ENCODE data around the gene ZMYND8. TPM values are rescaled to one million over a fixed set of nuclear protein-coding genes. Genes with fewer than 3 reads are reported as not detected.

Gene ZMYND8
- total RNA-seq, 1 donor from 2014 or later: 57.6 TPM

DNA sequence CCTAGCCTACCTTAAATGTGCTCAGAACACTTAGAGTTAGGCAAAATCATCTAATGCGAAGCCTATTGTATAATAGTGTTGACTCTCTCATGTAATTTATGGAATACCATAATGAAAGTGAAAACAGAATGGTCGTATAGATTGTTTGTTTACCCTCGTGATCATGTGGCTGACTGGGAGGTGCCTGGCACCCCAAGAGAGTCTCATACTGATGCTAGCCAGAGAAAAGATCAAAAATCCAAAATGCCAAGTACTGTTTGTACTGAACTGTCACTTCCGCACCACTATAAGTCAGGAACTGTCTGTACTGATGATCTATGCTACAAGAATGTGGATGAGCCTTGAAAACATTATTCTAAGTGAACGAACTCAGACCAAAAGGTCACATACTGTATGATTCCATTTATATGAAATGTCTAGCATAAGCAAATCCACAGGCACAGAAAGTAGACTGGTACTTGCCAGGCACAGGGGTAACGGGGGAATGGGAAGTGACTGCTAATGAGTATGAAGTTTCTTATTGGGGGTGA is 22.4 kb downstream of the ZMYND8 start:
- DNase-seq (peak; percentile 42), ATAC-seq (peak; percentile 84)
- Histone ChIP-seq H3K4me1 (peaks cover 64% of the 10 kb centered on the region), H3K36me3 (peaks cover 29% of the 10 kb centered on the region), H3K27me3 (ENCODE audit: low read depth) (no peaks in the 10 kb centered on the region), H3K4me3 (peak overlapping the region; percentile 30), H3K27ac (peak overlapping the region; percentile 71), H3K9me3 (no peaks in the 10 kb centered on the region)
- intact Hi-C loops (cut with DNase I): no loop called here
- TF ChIP-seq, protein P1, sequence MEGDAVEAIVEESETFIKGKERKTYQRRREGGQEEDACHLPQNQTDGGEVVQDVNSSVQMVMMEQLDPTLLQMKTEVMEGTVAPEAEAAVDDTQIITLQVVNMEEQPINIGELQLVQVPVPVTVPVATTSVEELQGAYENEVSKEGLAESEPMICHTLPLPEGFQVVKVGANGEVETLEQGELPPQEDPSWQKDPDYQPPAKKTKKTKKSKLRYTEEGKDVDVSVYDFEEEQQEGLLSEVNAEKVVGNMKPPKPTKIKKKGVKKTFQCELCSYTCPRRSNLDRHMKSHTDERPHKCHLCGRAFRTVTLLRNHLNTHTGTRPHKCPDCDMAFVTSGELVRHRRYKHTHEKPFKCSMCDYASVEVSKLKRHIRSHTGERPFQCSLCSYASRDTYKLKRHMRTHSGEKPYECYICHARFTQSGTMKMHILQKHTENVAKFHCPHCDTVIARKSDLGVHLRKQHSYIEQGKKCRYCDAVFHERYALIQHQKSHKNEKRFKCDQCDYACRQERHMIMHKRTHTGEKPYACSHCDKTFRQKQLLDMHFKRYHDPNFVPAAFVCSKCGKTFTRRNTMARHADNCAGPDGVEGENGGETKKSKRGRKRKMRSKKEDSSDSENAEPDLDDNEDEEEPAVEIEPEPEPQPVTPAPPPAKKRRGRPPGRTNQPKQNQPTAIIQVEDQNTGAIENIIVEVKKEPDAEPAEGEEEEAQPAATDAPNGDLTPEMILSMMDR (IDR thresholded peaks at IDR 0.05): no peak

DNA sequence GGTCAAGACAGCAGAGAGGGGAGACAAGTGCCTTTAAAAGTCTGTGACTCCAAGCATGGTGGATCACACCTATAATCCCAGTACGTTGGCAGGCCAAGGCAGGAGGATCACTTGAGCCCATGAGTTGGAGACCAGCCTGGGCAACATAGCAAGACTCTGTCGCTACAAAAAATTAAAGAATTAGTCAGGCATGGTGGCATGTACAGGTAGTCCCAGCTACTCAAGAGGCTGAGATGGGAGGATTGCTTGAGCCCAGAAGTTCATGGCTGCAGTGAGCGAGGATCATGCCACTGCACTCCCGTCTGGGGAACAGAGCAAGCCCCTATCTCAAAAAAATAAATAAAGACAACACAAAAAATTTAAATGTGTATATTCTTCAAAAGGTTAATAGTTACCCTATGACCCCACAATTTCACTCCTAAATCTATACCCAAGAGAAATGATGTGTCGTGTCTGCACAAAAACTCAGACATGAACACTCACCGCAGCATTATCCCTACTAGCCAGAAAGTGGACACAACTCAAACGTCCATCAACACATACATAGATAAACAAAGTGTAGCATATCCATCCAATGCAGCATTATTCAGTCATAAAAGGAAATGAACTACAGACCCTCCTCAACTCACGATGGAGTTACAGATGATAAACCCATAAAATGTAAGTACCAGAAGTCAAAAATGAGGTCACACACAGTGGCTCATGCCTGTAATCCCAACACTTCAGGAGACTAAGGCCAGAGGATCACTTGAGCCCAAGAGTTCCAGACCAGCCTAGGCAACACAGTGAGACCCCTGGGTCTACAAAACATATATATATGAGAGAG is 23.9 kb downstream of the ZMYND8 start:
- intact Hi-C loops (cut with DNase I): no loop called here
- DNase-seq: no peak
- Histone ChIP-seq H3K4me3 (no peak overlapping the region), H3K27me3 (ENCODE audit: low read depth) (no peaks in the 10 kb centered on the region), H3K4me1 (peaks cover 68% of the 10 kb centered on the region), H3K27ac (peak overlapping the region; percentile 71), H3K9me3 (no peaks in the 10 kb centered on the region), H3K36me3 (peaks cover 14% of the 10 kb centered on the region)
- ATAC-seq: no peak
- TF ChIP-seq, protein P1 (IDR thresholded peaks at IDR 0.05): no peak

DNA sequence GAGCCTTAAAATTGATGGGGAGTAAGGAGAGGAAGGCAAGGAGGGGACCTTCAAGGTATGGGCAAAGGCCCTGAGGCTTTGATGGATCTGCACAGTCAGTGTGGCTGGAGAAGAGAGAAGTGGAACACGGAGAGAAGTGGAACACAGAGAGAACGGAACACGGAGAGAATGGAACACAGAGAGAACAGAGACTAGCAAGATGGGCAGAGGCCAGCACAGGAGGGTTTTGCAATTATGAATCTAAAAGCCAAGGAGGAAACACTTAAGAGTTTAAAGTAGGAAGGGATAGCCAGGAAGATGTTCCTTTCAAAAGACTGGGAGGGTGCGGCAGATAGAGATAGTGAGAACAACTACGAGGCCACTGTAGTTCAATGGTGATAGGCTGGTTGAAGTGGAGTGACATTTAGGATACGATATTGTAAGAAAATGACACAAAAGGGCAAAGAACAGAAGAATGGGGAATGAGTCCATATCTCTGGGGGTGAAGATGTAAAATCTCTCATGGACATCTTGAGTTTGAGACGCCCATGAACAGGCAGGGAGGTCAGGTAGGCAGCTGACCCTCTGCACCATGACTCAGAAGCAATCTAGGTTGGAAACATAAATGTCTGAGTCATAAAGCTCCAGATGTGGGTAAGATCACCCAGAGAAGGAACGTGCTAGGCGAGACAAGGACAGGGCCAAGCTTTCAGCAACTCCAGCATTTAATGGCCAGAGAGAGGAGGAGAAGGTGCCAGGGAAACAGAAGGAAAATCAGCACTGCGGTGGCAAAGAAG is 25.4 kb downstream of the ZMYND8 start:
- Histone ChIP-seq H3K9me3 (no peaks in the 10 kb centered on the region), H3K27me3 (ENCODE audit: low read depth) (no peaks in the 10 kb centered on the region), H3K4me3 (no peak overlapping the region), H3K27ac (peak overlapping the region; percentile 58), H3K36me3 (peaks cover 9% of the 10 kb centered on the region), H3K4me1 (peaks cover 67% of the 10 kb centered on the region)
- intact Hi-C loops (cut with DNase I): no loop called here
- ATAC-seq (peak in 1 of 2 donors; percentile 48), DNase-seq (no peak)
- TF ChIP-seq, protein P1 (IDR thresholded peaks at IDR 0.05): no peak

DNA sequence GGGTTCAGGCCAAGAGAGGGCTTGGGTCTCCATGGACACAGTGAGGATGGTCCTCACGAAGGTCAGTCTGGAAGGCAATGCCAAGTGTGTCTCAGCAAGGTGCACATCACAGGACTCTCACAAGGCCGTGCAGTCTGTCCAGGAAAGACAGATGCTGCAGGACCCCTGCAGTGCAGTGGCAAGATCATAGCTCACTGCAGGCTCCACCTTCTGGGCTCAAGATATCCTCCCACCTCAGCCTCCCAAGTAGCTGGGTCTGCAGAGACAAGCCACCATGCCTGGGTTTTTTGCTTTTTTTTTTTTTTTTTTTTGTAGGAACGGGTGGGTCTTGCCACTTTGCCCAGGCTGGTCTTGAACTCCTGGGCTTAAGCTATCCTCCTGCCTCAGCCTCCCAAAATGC is 26.4 kb downstream of the ZMYND8 start:
- Histone ChIP-seq H3K4me3 (no peak overlapping the region), H3K27me3 (ENCODE audit: low read depth) (no peaks in the 10 kb centered on the region), H3K27ac (peak overlapping the region; percentile 58), H3K36me3 (peaks cover 9% of the 10 kb centered on the region), H3K4me1 (peaks cover 57% of the 10 kb centered on the region), H3K9me3 (no peaks in the 10 kb centered on the region)
- TF ChIP-seq, protein P1 (IDR thresholded peaks at IDR 0.05): no peak
- ATAC-seq: no peak
- no peak for DNase-seq
- intact Hi-C loops (cut with DNase I): no loop called here

DNA sequence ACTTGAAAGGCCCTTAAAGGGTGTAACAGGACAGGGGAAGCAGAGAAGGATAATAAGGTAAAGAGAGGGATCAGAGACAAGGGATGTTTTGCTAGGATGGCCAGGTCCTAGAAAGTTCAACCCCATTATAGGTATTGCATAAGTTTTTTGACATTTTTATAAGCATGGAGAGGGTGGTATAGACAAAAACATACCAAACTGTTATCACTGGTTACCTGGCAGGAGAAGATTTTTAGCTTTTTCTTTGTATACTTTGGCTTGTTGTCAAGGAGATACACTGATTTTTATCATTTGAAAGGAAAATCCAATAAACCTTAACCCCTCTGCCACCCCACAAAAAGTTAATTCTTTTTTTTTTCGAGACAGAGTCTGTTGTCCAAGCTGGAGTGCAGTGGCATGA is 28.4 kb downstream of the ZMYND8 start:
- no peak overlapping the region for H3K4me3 ChIP-seq
- intact Hi-C loops (cut with DNase I): no loop called here
- no peaks in the 10 kb centered on the region for H3K9me3 ChIP-seq
- H3K27me3 ChIP-seq (ENCODE audit: low read depth): no peaks in the 10 kb centered on the region
- H3K4me1 ChIP-seq: peaks cover 38% of the 10 kb centered on the region
- TF ChIP-seq, protein P1 (IDR thresholded peaks at IDR 0.05): no peak
- peaks cover 9% of the 10 kb centered on the region for H3K36me3 ChIP-seq
- no peak overlapping the region for H3K27ac ChIP-seq
- ATAC-seq: no peak
- no peak for DNase-seq
